ENCODE data around the gene ARID5B. TPM values are rescaled to one million over a fixed set of nuclear protein-coding genes. Genes with fewer than 3 reads are reported as not detected.

The ARID5B gene
- total RNA-seq, 1 donor from 2014 or later = 36.9 TPM

- no peaks in the 10 kb centered on the region for H3K9me3 Mint-ChIP-seq
- H3K36me3 Mint-ChIP-seq = peaks cover 27% of the 10 kb centered on the region
- peaks cover 22% of the 10 kb centered on the region for H3K4me1 Mint-ChIP-seq (ENCODE audit: unreplicated experiment)
- no peak for DNase-seq (ENCODE audit: extremely low spot score, unreplicated experiment)
- H3K27me3 Mint-ChIP-seq = no peaks in the 10 kb centered on the region
- no peak overlapping the region for H3K27ac Mint-ChIP-seq
- H3K4me3 Mint-ChIP-seq = no peak overlapping the region
- TF ChIP-seq, protein P1, sequence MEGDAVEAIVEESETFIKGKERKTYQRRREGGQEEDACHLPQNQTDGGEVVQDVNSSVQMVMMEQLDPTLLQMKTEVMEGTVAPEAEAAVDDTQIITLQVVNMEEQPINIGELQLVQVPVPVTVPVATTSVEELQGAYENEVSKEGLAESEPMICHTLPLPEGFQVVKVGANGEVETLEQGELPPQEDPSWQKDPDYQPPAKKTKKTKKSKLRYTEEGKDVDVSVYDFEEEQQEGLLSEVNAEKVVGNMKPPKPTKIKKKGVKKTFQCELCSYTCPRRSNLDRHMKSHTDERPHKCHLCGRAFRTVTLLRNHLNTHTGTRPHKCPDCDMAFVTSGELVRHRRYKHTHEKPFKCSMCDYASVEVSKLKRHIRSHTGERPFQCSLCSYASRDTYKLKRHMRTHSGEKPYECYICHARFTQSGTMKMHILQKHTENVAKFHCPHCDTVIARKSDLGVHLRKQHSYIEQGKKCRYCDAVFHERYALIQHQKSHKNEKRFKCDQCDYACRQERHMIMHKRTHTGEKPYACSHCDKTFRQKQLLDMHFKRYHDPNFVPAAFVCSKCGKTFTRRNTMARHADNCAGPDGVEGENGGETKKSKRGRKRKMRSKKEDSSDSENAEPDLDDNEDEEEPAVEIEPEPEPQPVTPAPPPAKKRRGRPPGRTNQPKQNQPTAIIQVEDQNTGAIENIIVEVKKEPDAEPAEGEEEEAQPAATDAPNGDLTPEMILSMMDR (conservative IDR thresholded peaks at IDR 0.05) = no peak
Measured at GRCh38 chr10:61949687-61950086, 48.2 kb downstream of the ARID5B start.

DNA sequence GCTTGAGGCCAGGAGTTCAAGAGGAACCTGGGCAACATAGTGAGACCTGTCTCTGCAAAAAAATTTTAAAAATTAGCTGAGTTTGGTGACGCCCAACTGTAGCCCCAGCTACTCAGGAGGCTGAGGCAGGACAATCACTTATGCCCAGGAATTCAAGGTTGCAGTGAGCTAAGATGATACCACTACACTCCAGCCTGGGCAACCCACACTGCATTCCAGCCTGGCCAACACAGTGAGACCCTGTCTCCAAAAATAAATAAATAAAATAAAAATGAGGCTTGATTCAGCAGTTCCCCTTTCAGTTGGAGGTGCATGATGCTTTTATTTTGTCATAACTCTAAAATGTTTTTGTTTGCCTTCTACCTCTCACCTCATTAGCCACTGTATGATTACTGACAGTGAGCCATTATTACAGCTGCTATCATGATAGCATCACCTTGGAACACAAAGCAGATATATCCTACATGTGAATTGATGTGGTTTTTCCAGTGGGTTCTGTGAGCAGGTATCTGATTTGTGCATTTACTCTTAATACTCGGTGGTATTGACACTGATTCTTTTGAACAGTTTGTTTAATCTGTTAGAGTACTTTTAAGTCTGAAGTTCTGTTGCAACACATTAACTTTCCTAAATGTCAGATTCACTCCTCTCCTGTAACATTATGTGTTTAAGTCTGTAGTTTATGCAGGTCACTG, 49.1 kb downstream of the ARID5B start:
- TF ChIP-seq, protein P1 (conservative IDR thresholded peaks at IDR 0.05) = no peak
- no peaks in the 10 kb centered on the region for H3K9me3 Mint-ChIP-seq
- H3K4me1 Mint-ChIP-seq (ENCODE audit: unreplicated experiment) = peaks cover 18% of the 10 kb centered on the region
- no peak for DNase-seq (ENCODE audit: extremely low spot score, unreplicated experiment)
- no peak overlapping the region for H3K4me3 Mint-ChIP-seq
- no peaks in the 10 kb centered on the region for H3K27me3 Mint-ChIP-seq
- no peak overlapping the region for H3K27ac Mint-ChIP-seq
- peaks cover 32% of the 10 kb centered on the region for H3K36me3 Mint-ChIP-seq

DNA sequence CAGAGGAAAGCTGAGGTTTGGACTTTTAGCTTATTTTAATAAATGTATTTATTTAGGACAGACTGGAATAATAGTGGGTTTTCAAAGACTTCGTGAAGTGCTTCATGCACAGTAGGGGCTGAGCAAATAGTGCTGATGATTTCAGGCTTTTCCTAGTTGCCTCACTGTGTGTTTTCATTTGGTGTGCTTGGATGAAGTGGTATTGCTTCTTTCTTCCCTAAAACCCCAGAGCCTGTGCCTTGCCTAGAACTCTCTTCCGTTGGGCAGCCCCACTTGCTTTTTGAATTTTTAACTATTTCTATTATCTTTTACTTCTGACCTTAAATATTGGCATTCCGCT, 49.6 kb downstream of the ARID5B start:
- Mint-ChIP-seq H3K36me3 (peaks cover 32% of the 10 kb centered on the region), H3K4me3 (no peak overlapping the region), H3K4me1 (ENCODE audit: unreplicated experiment) (peaks cover 20% of the 10 kb centered on the region), H3K27ac (peak overlapping the region; percentile 25), H3K27me3 (no peaks in the 10 kb centered on the region), H3K9me3 (no peaks in the 10 kb centered on the region)
- TF ChIP-seq, protein P1 (conservative IDR thresholded peaks at IDR 0.05) = no peak
- DNase-seq (ENCODE audit: extremely low spot score, unreplicated experiment) = no peak

- H3K36me3 Mint-ChIP-seq = peaks cover 32% of the 10 kb centered on the region
- DNase-seq (ENCODE audit: extremely low spot score, unreplicated experiment) = no peak
- no peak overlapping the region for H3K27ac Mint-ChIP-seq
- H3K27me3 Mint-ChIP-seq = no peaks in the 10 kb centered on the region
- TF ChIP-seq, protein P1 (conservative IDR thresholded peaks at IDR 0.05) = no peak
- no peaks in the 10 kb centered on the region for H3K9me3 Mint-ChIP-seq
- peak overlapping the region; percentile 44 for H3K4me3 Mint-ChIP-seq
- peaks cover 28% of the 10 kb centered on the region for H3K4me1 Mint-ChIP-seq (ENCODE audit: unreplicated experiment)
Measured at GRCh38 chr10:61952028-61952674, 50.7 kb downstream of the ARID5B start.

GRCh38 chr10:61953183-61953582, 51.7 kb downstream of the ARID5B start:
- H3K36me3 Mint-ChIP-seq = peaks cover 35% of the 10 kb centered on the region
- no peak for DNase-seq (ENCODE audit: extremely low spot score, unreplicated experiment)
- TF ChIP-seq, protein P1 (conservative IDR thresholded peaks at IDR 0.05) = no peak
- peaks cover 28% of the 10 kb centered on the region for H3K4me1 Mint-ChIP-seq (ENCODE audit: unreplicated experiment)
- no peak overlapping the region for H3K4me3 Mint-ChIP-seq
- no peaks in the 10 kb centered on the region for H3K27me3 Mint-ChIP-seq
- no peak overlapping the region for H3K27ac Mint-ChIP-seq
- no peaks in the 10 kb centered on the region for H3K9me3 Mint-ChIP-seq
